DND-41 (cell line): ENCODE measurements around the gene DEPP1.

Experiments used
- EZH2 ChIP-seq: IDR thresholded peaks from 3 replicates; pipeline ENCODE4 v1.6.1; 2012; ENCODE audit warnings: borderline replicate concordance, low read depth, mild to moderate bottlenecking, moderate library complexity, low read length, inconsistent platforms; ENCODE audit not compliant: severe bottlenecking
- TF ChIP-seq, protein P1 (sequence below): IDR thresholded peaks from 2 replicates; pipeline ENCODE4 v1.5.1; 2012; ENCODE audit warnings: borderline replicate concordance, low read length, moderate library complexity, mild to moderate bottlenecking; ENCODE audit not compliant: poor library complexity, severe bottlenecking; ENCODE audit errors: extremely low read depth

DNA sequence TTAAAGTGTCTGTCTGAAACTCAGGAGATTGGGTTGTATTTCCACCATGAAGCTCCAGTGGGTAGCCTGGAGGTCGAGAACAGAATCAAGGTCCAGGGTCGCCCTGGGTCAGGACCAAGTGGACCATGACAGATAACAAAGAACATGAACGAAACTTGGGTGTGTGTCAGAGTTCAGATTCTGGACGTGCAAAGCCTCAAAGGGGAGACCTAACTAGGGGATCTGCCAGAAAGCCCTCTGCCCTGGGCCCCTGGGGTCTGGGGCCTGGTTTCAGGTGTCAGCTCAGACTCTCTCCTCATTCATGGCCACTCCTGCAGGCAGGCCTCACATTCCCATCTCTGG, 17.4 kb downstream of the DEPP1 start:
- TF ChIP-seq, protein P1, sequence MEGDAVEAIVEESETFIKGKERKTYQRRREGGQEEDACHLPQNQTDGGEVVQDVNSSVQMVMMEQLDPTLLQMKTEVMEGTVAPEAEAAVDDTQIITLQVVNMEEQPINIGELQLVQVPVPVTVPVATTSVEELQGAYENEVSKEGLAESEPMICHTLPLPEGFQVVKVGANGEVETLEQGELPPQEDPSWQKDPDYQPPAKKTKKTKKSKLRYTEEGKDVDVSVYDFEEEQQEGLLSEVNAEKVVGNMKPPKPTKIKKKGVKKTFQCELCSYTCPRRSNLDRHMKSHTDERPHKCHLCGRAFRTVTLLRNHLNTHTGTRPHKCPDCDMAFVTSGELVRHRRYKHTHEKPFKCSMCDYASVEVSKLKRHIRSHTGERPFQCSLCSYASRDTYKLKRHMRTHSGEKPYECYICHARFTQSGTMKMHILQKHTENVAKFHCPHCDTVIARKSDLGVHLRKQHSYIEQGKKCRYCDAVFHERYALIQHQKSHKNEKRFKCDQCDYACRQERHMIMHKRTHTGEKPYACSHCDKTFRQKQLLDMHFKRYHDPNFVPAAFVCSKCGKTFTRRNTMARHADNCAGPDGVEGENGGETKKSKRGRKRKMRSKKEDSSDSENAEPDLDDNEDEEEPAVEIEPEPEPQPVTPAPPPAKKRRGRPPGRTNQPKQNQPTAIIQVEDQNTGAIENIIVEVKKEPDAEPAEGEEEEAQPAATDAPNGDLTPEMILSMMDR: no peak
- TF ChIP-seq EZH2: no peak
